ENCODE results near the gene BBOX1.
"Not testable (repeated sequence)": the region's sequence is repeated elsewhere in the genome, so short reads cannot be mapped to it uniquely, and the experiment has no call there.

Gene BBOX1

DNA sequence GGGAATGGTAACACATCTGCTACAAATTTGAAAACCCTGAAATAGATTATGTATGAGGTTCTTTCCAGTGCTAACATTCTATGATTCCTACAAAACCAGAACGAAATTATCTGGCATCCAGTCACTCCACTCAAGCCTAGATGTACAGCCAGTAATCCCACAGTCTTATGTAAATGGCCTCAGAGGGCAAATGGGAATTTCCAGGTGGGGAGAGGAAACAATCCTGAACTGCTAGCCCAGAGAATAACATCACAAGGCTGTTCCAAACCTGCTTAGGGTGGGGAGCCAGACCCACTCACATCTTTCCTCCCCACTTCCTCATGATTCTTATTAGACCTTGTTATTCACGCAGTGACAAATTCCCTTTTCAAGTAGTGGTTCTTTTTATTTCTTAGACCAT lies 43.2 kb upstream of the BBOX1 start:
- no peak overlapping the region for H3K4me3 ChIP-seq (ENCODE audit: low read depth, low read length)
- DNase-seq (ENCODE audit: low read depth): no peak
- TF ChIP-seq, protein P1, sequence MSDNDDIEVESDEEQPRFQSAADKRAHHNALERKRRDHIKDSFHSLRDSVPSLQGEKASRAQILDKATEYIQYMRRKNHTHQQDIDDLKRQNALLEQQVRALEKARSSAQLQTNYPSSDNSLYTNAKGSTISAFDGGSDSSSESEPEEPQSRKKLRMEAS (IDR thresholded peaks at IDR 0.05; ENCODE audit: low read depth, low read length): no peak
- TF ChIP-seq MYC (IDR thresholded peaks at IDR 0.05; ENCODE audit: low read depth, low read length) (no peak), POLR2A (IDR thresholded peaks at IDR 0.05; ENCODE audit: extremely low read depth, insufficient read length) (no peak)
- TF ChIP-seq, protein P2, sequence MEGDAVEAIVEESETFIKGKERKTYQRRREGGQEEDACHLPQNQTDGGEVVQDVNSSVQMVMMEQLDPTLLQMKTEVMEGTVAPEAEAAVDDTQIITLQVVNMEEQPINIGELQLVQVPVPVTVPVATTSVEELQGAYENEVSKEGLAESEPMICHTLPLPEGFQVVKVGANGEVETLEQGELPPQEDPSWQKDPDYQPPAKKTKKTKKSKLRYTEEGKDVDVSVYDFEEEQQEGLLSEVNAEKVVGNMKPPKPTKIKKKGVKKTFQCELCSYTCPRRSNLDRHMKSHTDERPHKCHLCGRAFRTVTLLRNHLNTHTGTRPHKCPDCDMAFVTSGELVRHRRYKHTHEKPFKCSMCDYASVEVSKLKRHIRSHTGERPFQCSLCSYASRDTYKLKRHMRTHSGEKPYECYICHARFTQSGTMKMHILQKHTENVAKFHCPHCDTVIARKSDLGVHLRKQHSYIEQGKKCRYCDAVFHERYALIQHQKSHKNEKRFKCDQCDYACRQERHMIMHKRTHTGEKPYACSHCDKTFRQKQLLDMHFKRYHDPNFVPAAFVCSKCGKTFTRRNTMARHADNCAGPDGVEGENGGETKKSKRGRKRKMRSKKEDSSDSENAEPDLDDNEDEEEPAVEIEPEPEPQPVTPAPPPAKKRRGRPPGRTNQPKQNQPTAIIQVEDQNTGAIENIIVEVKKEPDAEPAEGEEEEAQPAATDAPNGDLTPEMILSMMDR (IDR thresholded peaks at IDR 0.05; ENCODE audit: low read depth, low read length): no peak

DNA sequence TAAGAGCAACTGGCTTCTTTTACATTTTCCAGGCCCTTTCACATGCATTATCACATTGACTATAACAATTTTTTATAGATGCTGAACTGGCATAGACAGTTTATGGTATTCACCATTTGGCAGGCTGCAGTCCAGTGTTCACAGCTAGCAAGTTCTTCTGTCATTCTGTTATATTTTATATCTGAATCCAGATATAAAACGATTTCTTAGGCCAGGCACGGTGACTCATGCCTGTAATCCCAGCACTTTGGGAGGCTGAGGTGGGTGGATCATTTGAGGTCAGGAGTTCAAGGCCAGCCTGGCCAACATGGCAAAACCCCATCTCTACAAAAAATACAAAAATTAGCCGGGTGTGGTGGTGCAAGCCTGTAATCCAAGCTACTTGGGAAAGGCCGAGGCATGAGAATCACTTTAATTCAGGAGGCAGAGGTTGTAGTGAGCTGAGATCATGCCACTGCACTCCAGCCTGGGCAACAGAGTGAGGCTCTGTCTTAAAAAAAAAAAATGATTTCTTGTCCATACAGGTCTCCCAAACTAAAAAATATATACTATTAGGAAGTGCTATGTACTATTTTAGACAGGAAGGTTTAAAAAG lies 39.4 kb upstream of the BBOX1 start:
- not testable (repeated sequence) for DNase-seq (ENCODE audit: low read depth); H3K4me3 ChIP-seq (ENCODE audit: low read depth, low read length)

DNA sequence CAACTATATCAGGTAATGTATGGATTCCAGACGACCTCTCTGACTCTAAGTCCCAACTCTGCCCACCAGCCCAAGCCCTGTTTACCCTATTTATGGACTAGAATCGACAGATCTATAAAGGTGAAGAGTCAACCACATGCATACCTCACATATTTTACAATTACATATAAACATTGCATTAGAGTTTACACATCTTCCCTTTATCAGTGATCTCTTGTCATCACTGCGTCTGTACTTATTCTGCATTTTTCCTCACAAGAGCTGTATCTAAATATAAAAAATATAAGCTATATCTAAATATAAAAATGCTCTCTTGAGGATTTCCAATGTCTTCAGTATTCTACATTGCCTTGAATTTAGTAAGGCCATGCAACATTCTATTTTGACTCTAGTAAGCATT lies 38.2 kb upstream of the BBOX1 start:
- TF ChIP-seq MYC (IDR thresholded peaks at IDR 0.05; ENCODE audit: low read depth, low read length) (no peak), POLR2A (IDR thresholded peaks at IDR 0.05; ENCODE audit: extremely low read depth, insufficient read length) (no peak)
- TF ChIP-seq, protein P2 (IDR thresholded peaks at IDR 0.05; ENCODE audit: low read depth, low read length): no peak
- TF ChIP-seq, protein P1 (IDR thresholded peaks at IDR 0.05; ENCODE audit: low read depth, low read length): no peak
- no peak overlapping the region for H3K4me3 ChIP-seq (ENCODE audit: low read depth, low read length)
- no peak for DNase-seq (ENCODE audit: low read depth)

DNA sequence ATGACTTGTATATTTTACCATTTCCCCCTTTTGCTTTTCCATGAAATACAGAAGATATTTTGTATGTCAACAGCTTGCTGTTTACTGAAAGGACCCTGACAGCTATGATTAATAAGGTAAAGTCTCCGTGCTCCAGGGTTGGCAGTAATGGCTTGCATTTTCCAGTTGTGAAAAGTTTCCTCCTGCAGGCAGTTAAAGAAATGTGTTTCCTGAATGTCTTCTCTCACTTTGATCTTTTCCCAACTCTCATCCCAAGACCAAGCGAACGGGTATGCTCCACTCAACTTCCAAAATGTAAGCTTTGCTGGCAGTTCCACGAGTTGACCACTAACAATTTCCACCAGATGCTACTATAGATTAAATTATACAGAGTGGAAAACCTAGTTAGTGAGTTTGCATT lies 37.8 kb upstream of the BBOX1 start:
- DNase-seq (ENCODE audit: low read depth): no peak
- TF ChIP-seq, protein P1 (IDR thresholded peaks at IDR 0.05; ENCODE audit: low read depth, low read length): no peak
- TF ChIP-seq, protein P2 (IDR thresholded peaks at IDR 0.05; ENCODE audit: low read depth, low read length): no peak
- no peak for TF ChIP-seq POLR2A (IDR thresholded peaks at IDR 0.05; ENCODE audit: extremely low read depth, insufficient read length)
- TF ChIP-seq MYC (IDR thresholded peaks at IDR 0.05; ENCODE audit: low read depth, low read length): no peak
- H3K4me3 ChIP-seq (ENCODE audit: low read depth, low read length): no peak overlapping the region

DNA sequence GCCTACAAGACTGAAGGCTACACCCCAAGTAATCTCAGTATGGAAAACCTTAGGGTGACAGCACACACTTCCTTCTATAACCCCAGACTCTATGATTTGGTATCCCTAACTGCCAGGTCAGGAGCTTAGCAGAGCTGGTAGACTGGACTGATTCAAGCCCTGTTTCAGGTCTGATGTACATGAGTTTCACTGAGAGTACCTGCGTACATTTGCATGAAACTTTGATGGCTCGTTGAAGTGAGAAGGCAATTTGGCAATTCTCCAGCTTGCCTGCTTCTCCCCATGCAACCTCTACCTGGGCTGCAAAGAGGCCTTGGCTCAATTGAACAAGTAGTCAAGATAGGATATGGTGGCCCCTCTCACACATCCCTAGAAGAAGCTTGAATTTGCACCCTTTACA lies 36.5 kb upstream of the BBOX1 start:
- TF ChIP-seq MYC (IDR thresholded peaks at IDR 0.05; ENCODE audit: low read depth, low read length) (no peak), POLR2A (IDR thresholded peaks at IDR 0.05; ENCODE audit: extremely low read depth, insufficient read length) (no peak)
- TF ChIP-seq, protein P2 (IDR thresholded peaks at IDR 0.05; ENCODE audit: low read depth, low read length): no peak
- TF ChIP-seq, protein P1 (IDR thresholded peaks at IDR 0.05; ENCODE audit: low read depth, low read length): no peak
- no peak overlapping the region for H3K4me3 ChIP-seq (ENCODE audit: low read depth, low read length)
- no peak for DNase-seq (ENCODE audit: low read depth)

DNA sequence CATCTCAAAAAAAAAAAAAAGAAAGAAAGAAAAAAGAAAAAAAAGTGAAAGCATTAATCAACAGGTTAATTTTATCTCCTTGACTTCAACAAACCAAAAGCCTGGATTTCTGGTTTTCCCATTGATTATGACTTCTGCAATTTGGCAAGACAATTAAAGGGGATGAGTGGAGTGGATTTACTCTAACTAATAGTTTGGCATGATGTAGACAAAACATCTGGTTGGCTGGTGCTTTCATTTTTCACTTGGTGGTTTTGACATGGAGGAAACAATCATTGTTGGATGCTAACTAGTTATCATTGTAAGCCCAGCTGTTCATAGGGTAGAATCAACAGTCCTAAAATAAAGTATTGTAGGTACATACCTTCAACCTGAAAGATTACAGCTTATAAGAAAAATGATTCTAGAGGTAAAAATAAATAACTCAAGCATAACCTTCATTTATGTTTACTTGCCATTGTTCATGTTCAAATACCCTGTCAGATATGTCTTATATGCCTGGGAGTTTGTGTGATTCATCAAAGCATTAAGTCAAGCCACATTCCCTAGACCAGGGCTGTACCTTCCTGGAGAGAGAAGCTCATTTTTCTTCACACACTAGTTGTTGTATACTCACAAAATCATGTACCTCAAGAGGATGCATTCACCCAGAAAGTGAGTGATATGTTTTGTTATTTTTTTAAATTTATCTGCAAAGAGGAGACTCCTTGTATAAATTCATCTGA lies 31.6 kb upstream of the BBOX1 start:
- no peak overlapping the region for H3K4me3 ChIP-seq (ENCODE audit: low read depth, low read length)
- no peak for TF ChIP-seq POLR2A (IDR thresholded peaks at IDR 0.05; ENCODE audit: extremely low read depth, insufficient read length)
- TF ChIP-seq, protein P2 (IDR thresholded peaks at IDR 0.05; ENCODE audit: low read depth, low read length): no peak
- TF ChIP-seq, protein P1 (IDR thresholded peaks at IDR 0.05; ENCODE audit: low read depth, low read length): no peak
- no peak for TF ChIP-seq MYC (IDR thresholded peaks at IDR 0.05; ENCODE audit: low read depth, low read length)
- no peak for DNase-seq (ENCODE audit: low read depth)

All from NB4 (cell line).